HG03521 (cell line): ENCODE measurements around the gene BST2.
A peak's percentile ranks its signal among the peaks of the same experiment; 100 is the strongest.

ENCODE experiments used
- ATAC-seq: cut with Tn5 transposase; IDR thresholded peaks from one replicate; pipeline ENCODE4 v1.9.1; 2021; ENCODE audit warnings: mild to moderate bottlenecking, moderate library complexity; ENCODE audit not compliant: unreplicated experiment

Gene BST2, protein sequence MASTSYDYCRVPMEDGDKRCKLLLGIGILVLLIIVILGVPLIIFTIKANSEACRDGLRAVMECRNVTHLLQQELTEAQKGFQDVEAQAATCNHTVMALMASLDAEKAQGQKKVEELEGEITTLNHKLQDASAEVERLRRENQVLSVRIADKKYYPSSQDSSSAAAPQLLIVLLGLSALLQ

DNA sequence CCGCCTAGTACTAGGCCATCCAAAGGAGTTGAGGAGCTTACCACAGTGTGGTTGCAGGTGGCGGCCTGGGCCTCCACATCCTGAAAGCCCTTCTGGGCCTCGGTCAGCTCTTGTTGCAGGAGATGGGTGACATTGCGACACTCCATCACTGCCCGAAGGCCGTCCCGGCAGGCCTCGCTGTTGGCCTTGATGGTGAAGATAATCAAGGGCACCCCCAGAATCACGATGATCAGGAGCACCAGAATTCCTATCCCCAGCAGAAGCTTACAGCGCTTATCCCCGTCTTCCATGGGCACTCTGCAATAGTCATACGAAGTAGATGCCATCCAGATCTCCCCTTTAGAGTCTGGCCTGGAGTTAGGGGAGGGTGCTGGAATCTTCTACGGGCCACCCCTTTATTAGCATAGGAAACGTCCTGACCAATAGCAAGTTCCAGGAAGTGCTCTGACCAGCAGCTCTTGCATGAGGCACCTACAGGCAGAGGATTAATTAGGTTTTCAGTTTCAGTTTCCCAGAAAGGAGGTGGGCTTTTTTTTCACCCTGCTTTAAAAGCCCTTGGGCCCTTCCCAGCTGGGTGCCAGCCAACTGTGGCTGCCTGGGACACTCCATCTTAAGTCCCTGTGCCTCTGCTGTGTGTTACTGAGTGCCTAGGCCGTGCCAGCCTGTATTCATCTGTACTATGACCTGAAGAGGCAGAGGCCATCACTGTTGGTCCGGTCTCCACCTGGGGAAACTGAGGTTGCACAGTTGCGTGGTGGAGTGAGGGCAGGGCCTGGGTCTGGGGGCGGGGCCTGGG is at the start of gene BST2:
Gene BST2, minus strand, starts transcription at position 381 of the 796 bp plus-strand sequence. Its CDS starts 55 bp downstream, at position 326.
- peak; percentile 59 for ATAC-seq

DNA sequence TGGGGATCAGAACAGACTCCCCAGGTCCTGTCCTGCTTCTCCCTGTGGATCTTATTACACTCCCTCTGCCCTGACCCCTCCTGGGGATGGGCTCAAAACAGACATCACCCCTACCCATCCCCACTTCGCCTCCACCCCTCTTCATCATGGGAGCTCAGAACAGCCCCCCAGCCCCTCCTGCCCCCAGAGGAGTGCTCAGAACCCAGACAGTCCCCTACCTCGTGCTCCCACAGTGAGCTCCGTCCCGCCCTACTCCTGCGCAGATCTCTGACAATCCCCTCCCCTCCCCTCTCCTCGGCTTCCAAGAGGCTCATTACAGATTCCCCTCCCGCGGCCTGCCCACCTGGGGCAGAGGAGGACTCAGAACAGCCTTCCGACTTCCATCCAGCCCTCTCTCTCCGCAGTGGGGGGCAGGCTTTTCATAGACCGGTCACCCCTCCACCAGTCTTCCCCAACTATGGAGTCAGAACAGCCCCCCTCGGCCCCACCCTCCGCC is 49.2 kb upstream of the BST2 start:
- ATAC-seq: no peak

DNA sequence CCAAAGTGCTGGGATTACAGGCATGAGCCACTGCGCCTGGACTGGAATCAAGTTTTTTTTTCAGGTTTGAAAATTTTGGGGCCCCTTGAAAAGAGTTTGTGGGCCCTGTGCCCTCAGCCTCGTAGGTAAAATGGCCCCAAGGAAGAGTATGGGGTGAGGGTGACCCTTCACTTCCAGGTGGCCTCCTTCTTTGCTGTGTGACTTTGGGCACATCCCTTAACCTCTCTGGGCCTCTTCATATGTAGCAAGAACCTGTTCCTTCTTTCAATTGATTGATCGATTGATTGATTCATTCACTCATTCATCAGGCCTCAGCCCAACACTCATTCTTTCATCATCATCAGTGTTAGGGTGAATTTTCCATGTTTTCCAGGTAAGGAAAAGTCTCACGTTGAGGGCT is 46.4 kb upstream of the BST2 start:
- ATAC-seq: no peak

DNA sequence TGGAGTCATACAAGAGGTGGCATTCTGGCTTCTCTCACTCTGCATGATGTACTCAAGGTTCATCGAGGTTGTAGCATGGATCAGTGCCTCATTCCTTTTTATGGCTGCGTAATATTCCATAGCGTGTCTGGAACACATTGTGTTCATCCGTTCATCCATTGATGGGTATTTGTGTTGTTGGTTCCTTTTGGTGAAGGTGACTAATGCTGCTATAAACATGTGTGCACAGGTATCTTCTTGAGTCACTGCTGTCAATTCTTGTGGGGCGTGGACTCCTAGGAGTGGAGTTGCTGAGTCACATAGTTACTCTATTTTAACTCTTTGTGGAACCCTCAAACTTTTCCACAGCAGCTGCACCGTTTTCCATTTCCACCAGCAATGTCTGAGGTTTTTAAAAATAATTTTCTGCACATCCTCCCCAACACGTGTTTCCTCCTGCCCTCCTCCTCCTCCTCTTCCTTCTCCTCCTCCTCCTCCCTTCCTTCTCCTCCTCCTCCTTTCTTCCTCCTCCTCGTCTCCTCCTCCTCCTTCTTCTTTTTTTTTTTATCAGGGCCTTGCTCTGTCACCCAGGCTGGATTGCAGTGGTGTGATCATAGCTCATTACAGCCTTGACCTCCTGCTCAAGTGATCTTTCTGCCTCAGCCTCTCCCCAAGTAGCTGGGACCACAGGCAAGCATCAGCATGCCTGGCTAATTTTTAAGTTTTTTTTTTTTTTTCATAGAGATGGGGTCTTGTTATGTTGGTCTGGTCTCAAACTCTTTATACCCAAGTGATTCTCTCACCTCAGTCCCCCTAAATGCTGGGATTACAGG is 45.0 kb upstream of the BST2 start:
- ATAC-seq: no peak

DNA sequence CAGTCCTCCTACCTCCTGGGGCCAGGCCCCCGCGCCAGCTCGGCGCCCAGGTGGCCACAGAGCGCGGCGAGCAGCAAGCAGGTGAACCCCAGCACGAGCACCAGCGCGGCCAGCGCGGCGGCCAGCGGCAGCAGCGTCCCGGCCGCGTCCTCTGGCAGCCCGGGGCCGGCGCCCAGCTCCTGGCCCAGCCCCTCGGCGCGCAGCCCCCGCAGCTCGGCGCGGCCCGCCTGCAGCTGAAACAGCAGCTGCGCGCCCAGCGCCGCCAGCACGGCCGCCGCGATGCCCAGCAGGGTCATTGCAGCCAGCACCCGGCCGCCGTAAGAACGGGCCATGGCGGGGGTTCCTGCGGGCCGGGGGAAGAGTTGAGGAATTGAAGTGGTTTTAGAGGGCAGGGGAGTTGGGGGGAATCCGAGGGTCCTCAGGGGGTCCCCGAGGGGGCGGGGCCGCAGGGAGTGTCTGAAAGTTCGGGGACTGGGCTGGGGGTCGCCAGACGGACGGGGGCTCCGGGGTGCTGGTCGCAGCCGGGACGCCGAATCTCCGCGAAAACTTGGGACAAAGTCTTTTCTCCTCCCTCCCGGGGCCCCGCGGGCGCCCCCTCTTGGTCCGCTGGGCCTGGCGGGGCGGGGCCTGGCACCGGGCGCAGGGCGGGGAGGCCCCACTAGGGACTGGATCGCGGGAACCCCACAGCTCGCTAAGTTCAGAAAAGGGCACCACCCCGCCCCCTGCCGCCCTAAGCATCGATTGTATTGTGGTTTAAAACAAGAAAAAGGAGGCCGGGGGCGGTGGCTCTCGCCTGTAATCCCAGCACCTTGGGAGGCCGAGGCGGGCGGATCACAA is 42.9 kb upstream of the BST2 start, which contains the start of gene TMEM221:
Gene TMEM221, minus strand, starts transcription at position 538 of the 837 bp plus-strand sequence. Its CDS starts 206 bp downstream, at position 332.
- no peak for ATAC-seq

DNA sequence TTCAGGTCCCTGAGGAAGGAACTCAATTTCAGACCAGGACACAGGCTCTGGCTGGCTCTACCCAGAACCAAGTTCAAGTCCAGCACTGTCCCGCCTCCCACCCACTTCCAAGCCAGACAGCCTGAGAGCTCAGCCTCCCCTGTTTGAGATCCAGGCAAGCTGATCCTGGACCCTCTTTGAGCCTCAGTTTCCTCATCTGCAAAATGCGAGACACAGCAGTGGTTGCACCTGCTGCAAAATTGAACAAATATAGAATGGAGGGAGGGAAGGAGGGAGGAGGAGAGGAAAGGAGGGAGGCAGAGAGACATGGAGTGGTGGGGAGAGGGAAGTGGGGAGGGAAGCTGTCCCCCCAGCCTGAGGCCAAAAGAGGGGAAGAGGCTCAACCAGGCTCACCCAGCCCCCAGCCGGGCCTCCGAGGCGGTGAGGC is 42.3 kb upstream of the BST2 start:
- ATAC-seq: no peak

DNA sequence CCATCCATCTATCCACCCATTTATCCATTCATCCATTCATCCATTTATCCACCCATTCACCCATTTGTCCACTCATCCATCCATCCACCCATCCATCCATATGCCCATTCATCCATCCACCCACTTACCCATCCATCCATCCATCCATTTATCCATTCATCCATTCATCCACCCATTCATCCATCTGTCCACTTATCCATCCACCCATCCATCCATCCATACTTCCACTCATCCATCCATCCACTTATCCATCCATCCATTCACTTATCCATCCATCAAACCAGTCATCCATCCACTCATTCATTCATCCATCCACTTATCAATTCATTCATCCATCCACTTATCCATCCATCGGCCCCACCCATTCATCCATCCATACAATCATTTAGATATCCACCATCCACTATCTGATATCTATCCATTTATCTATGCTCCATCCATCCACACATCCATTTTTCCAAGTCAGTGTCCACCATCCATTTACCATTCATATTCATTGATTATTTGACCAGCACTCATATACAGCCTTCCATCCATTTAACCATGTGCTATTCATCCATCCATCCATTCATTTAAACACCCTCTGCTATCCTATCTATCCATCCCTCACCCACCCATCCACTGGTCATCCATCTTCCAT is 40.2 kb upstream of the BST2 start:
- no peak for ATAC-seq

DNA sequence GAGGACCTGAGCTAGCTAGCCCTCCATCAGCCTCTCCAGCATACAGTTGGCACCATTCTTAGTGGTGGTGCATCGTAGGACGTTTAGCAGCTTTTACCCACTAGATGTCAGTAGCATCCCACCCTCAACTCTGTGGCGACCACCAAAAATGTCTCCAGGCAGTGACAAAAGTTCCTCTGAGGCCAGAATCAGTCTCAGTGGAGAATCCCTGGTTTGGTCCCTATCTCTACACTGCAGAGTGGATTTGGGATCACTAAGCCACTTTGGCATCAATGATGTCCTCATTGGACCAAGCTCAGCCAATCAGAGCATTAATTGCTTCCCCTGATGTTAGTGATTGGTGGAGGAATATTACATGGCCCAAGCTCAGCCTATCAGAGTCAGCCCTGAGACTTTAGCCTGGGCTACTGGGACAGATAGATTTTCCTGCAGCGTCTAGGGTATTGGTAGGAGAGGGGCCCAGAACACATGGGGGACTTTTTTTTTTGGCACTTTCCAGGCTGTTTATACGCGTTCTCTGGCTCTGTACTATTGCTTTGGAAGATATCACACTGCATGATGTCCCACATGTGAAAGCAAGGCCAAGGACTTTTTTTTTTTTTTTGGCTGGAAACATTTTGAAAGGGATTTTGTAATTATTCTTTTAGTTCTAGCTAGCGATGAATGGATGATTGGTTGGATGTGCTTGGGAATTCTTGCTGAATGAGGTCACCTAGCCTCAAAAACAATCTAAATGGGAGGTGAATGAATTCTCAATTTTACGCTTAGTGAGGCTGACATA is 36.0 kb upstream of the BST2 start:
- no peak for ATAC-seq

DNA sequence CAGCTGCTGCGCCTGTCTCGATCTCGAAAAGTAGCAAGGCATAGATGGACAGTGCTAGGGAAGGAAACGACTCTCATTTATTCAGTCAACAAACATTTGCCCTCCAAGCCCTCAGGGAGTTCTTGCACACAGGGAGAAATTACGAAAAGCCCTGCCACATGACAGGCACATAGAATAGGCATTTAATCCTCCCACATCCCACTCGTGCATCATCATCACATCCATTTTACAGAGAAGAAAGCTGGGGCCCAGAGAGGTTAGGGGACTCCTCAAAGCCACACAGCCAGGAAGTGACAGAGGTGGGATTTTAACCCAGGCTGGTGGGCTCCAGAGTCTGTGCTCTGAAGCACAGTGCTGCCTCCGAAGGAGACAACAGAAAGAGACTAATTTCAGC is 31.4 kb upstream of the BST2 start:
- ATAC-seq: no peak

DNA sequence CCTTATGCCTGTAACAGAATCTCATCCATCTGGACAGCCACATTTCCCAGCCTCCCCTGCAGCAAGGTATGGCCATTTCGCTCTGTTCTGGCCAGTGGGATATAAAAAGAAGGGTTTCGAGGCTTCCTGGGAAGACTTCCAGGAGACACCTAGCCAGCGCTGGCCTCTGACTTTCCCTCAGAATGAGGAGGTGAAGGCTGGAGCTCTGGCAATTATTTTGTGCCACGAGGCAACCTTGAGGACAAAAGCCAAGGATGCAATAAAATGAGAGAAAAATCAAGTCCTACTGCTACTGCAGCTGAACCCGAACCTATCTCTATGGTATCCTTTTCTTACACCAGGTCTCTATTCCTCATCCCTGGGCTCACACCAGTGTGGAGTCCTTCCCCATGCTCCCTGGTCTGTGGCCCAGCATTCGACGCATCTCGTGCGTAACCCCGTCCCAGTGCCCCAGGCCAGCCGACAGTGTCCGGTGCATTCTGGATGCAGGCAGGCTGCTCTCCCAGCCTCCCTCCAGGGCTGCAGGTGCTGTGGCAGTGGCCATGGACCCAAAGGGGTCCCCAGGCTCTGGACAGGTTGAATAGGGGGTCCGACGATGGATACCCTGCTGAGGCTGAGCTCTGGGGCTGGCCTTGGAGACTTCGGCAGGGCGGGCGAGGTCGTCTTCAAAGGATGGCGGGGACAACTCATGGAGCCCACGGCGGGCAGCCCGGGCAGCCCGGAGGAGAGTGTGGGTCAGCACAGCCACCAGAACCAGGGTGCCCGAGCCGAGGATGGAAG is 30.9 kb upstream of the BST2 start:
- no peak for ATAC-seq

DNA sequence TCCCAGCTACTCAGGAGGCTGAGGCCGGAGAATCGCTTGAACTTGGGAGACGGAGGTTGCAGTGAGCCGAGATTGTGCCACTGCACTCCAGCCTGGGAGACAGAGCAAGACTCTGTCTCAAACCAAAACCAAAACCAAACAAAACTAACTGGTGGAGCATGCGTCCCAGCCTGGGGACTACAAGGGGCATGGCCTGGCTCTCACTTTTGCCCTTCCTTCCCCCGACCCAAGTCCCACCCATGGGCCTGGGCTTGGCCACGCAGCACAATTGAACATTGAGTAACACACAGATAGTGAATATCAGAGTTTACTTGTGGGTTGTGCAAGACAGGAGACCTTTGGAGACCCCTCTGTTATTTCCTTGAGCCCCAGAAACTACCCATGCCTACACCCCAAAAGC is 29.8 kb upstream of the BST2 start:
- no peak for ATAC-seq

DNA sequence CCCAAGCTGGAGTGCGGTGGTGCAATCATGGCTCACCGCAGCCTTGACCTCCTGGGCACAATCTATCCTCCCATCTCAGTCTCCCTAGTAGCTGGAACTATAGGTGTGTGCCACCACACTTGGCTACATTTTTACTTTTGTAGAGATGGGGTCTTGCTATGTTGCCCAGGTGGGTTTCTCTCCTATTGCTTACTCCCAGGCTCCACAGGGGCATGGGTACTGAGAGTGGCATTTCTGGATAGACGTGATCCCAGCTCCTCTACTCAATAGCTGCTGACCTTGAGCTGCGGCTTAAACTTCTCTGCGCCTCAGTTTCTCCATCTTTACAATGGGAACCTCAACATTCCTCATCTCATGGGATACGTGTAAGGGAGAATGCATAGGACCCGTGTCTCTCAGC is 26.0 kb upstream of the BST2 start:
- no peak for ATAC-seq

DNA sequence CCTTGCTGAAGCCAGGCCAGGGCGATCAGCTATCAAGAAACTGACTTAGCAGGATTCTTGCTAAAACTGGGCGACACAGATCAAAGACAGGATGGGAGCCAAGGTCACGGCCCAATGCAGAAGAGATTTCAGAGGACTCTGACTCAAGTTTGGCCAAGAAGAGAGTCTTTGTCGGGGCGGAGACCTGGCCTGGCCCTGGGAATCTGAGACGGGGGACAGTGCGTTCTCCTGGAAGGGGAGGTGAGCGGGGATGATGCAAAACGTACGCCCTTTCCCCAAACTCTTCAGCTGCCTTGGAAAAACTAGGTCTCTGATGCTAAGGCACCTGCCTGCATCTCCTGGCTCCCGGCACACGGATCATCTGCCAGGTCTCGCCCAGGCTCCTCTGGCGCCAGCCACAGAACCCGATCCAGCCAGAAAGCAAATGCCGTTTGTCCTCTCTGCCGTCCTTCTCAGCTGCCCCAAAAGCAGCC is 24.2 kb upstream of the BST2 start:
- ATAC-seq: no peak

DNA sequence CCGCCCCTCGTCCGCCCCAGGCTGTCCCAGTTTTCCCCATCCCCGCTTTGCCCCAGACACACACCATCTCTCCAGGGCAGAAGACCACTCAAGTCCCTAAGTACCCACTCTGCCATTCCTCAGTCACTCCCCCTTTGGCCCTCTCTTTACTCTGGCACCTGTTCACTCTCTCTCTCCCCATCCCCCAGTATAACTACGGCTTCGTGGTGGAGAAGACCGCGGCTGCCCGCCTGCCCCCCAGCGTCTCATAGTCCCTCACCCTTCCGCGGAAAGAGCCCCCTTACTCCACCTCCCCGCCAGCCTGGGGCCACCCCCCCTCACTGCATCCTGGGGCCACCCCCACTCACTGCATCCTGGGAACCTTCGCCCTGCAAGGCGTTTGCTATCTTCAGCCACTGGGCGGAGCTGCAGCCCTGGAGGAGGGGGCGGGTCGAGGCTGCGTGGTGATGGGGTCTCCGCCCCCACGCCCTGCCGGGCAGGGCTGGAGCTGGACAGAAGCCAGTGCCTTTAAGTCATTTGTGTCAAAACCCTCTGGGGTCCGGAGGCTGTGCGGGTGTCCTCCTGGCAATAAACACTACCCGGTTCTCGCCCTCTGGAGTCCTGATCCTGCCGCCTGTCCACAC is 19.4 kb upstream of the BST2 start:
- ATAC-seq: no peak

DNA sequence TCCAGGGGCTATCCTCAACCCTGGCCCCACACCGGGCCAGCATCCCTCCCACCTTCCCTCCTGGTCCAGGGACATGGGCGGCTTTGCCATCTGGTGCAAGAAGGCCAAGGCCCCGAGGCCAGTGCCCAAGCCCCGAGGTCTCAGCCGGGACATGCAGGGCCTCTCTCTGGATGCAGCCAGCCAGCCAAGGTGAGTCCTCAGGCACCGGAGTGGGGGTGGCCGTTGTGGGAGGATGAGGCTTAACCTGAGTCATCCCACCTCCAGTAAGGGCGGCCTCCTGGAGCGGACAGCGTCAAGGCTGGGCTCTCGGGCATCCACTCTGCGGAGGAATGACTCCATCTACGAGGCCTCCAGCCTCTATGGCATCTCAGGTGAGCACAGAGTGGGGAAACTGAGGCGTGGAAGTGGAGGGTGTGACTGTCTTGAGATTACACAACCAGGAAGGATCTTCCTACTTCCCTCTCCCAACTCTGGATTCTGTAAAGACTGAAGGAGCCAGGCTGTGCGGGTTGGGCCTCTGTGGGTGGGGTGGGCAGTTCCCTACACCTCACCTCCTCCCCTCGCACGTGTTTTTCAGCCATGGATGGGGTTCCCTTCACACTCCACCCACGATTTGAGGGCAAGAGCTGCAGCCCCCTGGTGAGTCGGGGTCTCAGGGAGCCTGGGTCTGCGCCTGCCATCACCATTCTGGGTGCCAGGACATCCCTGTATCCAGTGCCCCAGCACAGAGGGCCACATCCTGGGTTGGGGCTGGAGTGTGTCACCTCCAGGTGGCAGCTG is 18.2 kb upstream of the BST2 start:
- ATAC-seq: no peak

DNA sequence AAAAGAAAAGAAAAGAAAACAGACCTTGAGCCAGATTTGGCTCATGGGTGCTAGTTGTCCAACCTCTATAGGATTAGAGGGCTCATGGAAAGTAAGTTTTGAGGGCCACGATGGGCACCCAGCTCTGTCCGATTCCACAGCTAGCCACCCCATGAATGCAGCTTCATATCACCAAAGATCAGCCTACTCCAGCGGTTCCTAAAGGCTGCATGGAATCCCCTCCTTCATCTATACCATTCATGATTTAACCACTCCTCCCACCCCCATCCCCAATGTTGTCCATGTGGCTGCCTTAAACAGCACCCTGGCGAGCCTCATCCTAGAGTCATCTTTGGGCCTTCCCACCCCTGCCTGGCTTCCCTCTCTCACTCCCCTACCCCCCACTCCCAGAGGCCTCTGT is 16.5 kb upstream of the BST2 start:
- no peak for ATAC-seq

DNA sequence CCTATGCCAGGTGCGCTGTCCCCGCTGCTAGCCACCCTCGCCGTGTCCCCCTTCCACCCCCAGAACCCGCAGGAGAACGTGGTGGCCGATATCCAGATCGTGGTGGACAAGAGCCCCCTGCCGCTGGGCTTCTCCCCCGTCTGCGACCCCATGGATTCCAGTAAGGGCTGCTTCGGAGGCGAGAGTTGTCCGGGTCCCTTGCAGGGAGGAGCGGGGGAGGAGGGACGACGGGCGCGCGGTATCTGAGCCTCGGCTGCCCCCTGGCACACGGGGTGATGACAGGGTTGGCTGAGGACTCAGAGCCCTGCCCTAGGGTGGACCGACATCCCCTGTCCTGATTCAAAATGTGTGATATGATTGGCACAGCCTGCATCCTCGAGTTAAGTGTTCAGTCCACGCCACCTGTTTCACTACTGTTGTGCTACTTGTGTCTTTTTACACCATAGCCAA is 15.1 kb upstream of the BST2 start:
- no peak for ATAC-seq
